Fibroblast of pulmonary artery (primary cell): ENCODE results near the gene GOLGA6L26.
"Not testable (repeated sequence)": the region's sequence is repeated elsewhere in the genome, so short reads cannot be mapped to it uniquely, and the experiment has no call there.

Source experiments
- DNase-seq: peaks from one replicate; pipeline ENCODE4 v3.0.0-alpha.2; 2010; ENCODE audit warnings: low read depth
- H3K4me3 ChIP-seq: replicated peaks from 2 replicates; pipeline ENCODE4 v1.5.1; 2011; ENCODE audit warnings: low read depth, mild to moderate bottlenecking, control low read depth, low read length, moderate library complexity
- TF ChIP-seq, protein P1 (sequence below): IDR thresholded peaks from 2 replicates; pipeline ENCODE4 v1.5.1; 2011; ENCODE audit warnings: mild to moderate bottlenecking, control low read depth, low read length, inconsistent platforms; ENCODE audit errors: missing control alignments

The GOLGA6L26 gene

GRCh38 chr15:23334096-23334495 lies at the start of gene GOLGA6L26:
Gene GOLGA6L26 (minus strand): TSS chr15:23334196. CDS start chr15:23334135, 61 bp downstream.
- not testable (repeated sequence) for H3K4me3 ChIP-seq, DNase-seq

DNA sequence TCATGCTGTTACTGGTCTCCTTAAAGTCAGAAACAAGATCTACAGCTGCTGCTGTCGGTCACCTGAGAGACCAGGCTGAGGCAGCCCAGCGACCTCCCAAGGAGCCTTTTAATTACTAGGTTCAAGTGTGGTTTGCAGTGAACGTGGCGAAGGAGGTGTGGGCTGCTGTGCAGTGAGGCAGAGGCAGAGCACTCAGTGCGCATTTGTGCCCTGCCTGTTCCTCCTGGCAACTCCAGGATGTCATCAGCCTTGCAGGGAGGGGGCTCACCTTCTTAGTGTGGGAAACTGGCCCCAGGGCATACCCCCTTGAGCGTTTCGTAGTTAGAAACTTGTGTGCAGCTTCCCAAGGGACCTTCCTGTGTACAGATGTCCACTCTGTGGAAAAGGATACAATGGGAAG lies 47.2 kb upstream of the GOLGA6L26 start:
- not testable (repeated sequence) for H3K4me3 ChIP-seq, DNase-seq

DNA sequence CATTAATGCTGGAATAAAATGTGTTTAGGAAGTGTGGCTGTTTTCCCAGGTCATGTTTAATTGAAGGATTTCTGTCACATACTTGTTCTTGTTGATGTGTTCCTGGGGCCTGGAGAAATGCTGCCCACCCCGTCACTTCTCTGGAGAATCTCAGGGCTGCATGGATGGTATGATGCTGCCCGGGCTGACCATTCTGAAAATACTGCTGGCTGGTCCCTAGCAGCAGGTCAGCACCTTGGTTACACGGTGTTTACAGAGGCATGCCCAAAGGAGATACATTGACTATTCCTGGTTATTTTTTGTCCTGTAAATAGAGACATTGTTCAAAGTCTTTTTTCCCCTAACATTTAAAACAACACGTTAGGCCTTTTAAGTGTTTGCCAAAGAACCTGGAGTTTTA lies 46.7 kb upstream of the GOLGA6L26 start:
- not testable (repeated sequence) for H3K4me3 ChIP-seq, DNase-seq

- DNase-seq, H3K4me3 ChIP-seq: not testable (repeated sequence)
Measured at GRCh38 chr15:23378946-23379345, 45.0 kb upstream of the GOLGA6L26 start.

GRCh38 chr15:23374226-23374625 lies 40.2 kb upstream of the GOLGA6L26 start:
- not testable (repeated sequence) for DNase-seq, H3K4me3 ChIP-seq

DNA sequence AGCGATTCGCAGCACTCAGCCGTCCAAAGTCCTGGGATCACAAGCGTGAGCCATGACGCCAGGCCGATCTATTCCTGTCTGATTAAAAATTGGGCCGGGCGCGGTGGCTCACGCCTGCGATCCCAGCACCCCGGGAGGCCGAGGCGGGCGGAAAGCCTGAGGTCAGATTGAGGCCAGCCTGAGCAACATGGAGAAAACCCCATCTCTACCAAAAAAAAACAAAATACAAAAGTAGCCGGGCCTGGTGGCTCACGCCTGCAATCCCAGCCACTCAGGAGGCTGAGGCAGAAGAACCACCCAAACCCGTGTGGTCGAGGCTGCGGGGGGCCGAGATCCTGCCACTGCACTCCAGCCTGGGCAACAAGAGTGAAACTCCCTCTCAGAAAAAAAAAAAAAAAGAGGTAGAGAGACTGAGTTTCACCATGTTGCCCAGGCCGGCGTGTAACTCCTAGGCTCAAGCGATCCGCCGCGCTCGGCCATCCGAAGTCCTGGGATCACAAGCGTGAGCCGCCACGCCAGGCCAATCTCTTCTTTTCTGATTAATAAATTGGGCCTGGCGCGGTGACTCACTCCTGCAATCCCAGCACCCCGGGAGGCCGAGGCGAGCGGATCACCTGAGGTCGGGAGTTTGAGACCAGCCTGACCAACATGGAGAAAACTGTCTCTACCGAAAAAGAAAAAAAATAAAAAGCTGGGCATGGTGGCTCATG lies 39.0 kb upstream of the GOLGA6L26 start:
- not testable (repeated sequence) for DNase-seq, H3K4me3 ChIP-seq

- peak; percentile 11 for DNase-seq
- TF ChIP-seq, protein P1, sequence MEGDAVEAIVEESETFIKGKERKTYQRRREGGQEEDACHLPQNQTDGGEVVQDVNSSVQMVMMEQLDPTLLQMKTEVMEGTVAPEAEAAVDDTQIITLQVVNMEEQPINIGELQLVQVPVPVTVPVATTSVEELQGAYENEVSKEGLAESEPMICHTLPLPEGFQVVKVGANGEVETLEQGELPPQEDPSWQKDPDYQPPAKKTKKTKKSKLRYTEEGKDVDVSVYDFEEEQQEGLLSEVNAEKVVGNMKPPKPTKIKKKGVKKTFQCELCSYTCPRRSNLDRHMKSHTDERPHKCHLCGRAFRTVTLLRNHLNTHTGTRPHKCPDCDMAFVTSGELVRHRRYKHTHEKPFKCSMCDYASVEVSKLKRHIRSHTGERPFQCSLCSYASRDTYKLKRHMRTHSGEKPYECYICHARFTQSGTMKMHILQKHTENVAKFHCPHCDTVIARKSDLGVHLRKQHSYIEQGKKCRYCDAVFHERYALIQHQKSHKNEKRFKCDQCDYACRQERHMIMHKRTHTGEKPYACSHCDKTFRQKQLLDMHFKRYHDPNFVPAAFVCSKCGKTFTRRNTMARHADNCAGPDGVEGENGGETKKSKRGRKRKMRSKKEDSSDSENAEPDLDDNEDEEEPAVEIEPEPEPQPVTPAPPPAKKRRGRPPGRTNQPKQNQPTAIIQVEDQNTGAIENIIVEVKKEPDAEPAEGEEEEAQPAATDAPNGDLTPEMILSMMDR, result no peak
- H3K4me3 ChIP-seq, result no peak overlapping the region
Measured at GRCh38 chr15:23372284-23372683, 38.3 kb upstream of the GOLGA6L26 start.

GRCh38 chr15:23371868-23372267 lies 37.9 kb upstream of the GOLGA6L26 start:
- not testable (repeated sequence) for DNase-seq, H3K4me3 ChIP-seq

DNA sequence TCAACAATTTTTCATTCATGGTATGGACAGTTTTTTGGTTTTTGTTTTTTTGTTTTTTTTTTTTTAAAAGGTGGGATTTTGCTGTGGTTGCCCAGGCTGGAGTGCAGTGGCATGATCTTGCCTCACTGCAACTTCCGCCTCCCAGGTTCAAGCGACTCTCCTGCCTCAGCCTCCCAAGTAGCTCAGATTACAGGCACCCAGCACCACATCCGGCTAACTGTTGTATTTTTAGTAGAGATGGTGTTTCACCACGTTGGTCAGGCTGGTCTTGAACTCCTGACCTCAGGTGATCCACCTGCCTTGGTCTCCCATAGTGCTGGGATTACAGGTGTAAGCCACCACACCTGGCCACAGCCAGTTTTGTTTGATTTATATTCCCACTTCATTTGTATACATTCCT lies 37.1 kb upstream of the GOLGA6L26 start:
- not testable (repeated sequence) for DNase-seq, H3K4me3 ChIP-seq

- no peak for DNase-seq
- TF ChIP-seq, protein P1, result no peak
- H3K4me3 ChIP-seq, result no peak overlapping the region
Measured at GRCh38 chr15:23370578-23370977, 36.6 kb upstream of the GOLGA6L26 start.

DNA sequence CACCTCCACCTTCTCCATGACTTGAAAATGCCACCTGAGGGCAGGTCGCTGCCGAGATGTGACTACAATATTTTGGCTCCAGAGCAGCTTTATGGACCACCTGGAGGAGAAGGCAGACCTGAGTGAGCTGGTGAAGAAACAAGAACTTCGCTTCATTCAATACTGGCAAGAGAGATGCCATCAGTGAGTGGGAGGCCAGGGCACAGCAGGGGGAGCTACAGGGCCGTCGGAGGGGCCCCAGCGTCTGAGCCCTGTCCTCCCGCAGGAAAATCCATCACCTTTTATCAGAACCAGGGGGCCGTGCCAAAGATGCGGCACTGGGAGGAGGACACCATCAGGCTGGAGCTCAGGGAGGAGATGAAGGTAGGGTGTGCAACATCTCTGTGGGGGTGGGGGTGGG lies 30.3 kb upstream of the GOLGA6L26 start:
- not testable (repeated sequence) for DNase-seq, H3K4me3 ChIP-seq

GRCh38 chr15:23362622-23363021 lies 28.6 kb upstream of the GOLGA6L26 start:
- DNase-seq, H3K4me3 ChIP-seq: not testable (repeated sequence)

- DNase-seq, result not testable (repeated sequence)
Measured at GRCh38 chr15:23354448-23354847, 20.5 kb upstream of the GOLGA6L26 start, which contains the start of gene GOLGA8S. Gene GOLGA8S (plus strand): TSS chr15:23354748. CDS start chr15:23354810, 62 bp downstream.

GRCh38 chr15:23311233-23311632 lies 22.8 kb downstream of the GOLGA6L26 start:
- not testable (repeated sequence) for H3K4me3 ChIP-seq, DNase-seq

More at GRCh38 chr15:23354448-23354847, 20.5 kb upstream of the GOLGA6L26 start, which contains the start of gene GOLGA8S:
- H3K4me3 ChIP-seq, result not testable (repeated sequence)

DNA sequence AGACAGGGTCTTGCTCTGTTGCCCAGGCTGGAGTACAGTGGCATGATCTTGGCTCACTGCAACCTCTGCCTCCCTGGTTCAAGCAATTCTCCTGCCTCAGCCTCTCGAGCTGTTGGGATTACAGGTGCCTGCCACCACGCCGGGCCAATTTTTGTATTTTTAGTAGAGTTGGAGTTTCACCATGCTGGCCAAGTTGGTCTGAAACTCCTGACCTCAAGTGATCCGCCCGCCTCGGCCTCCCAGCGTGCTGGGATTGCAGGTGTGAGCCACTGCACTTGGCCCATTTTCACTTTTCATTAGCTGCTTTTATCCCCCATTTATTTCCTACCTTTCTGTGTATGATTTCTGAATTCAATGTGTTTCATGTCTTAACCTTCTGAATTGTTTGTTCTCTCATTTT lies 28.1 kb downstream of the GOLGA6L26 start:
- not testable (repeated sequence) for DNase-seq, H3K4me3 ChIP-seq

DNA sequence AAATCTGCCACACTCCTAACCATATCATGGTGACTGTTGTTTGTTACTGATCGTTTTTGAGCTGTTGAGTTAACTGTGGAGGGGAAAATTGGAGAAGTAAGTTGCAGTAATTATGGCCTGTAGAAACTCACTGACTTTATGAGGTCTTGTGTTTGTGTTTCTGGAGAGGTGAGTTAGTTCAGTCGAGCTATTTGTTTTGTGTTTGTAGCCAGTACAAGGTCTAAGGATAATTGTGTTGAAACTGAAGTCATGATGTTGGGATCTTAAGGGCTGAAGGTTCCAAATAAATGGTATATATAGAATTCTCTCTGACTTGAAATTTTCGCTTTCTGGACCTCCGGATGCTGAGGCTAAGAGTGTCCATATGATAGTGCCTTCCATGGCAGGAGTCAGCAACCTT lies 29.2 kb downstream of the GOLGA6L26 start:
- peak overlapping the region; percentile 58 for H3K4me3 ChIP-seq
- DNase-seq, result not testable (repeated sequence)

GRCh38 chr15:23304267-23304666 lies 29.7 kb downstream of the GOLGA6L26 start:
- peak overlapping the region; percentile 58 for H3K4me3 ChIP-seq
- not testable (repeated sequence) for DNase-seq
